Neural cell (in vitro differentiated cells): ENCODE results near the gene AP3S1.
"Not testable (repeated sequence)": the region's sequence is repeated elsewhere in the genome, so short reads cannot be mapped to it uniquely, and the experiment has no call there.

Experiments
- CTCF ChIP-seq: fragments of 450-650 bp; IDR thresholded peaks from 2 replicates; pipeline ENCODE4 v1.5.1; 2014; ENCODE audit warnings: antibody characterized with exemption, mild to moderate bottlenecking, moderate library complexity; ENCODE audit not compliant: poor library complexity, severe bottlenecking
- EP300 ChIP-seq: fragments of 450-650 bp; conservative IDR thresholded peaks from 2 replicates; pipeline ENCODE4 v1.6.1; 2014; ENCODE audit warnings: antibody characterized with exemption, mild to moderate bottlenecking, moderate library complexity; ENCODE audit not compliant: poor library complexity, severe bottlenecking
- POLR2AphosphoS5 ChIP-seq: IDR thresholded peaks from 2 replicates; pipeline ENCODE4 v1.6.1; 2012

- not testable (repeated sequence) for TF ChIP-seq POLR2AphosphoS5, EP300, CTCF
Measured at GRCh38 chr5:115913623-115914400, 72.1 kb downstream of the AP3S1 start.
